GM21576 (cell line): ENCODE data around the gene SCYL1.

ENCODE experiments used
- ATAC-seq: cut with Tn5 transposase; IDR thresholded peaks from one replicate; pipeline ENCODE4 v1.9.1; 2021; ENCODE audit warnings: mild to moderate bottlenecking, moderate library complexity; ENCODE audit not compliant: unreplicated experiment

The SCYL1 gene

DNA sequence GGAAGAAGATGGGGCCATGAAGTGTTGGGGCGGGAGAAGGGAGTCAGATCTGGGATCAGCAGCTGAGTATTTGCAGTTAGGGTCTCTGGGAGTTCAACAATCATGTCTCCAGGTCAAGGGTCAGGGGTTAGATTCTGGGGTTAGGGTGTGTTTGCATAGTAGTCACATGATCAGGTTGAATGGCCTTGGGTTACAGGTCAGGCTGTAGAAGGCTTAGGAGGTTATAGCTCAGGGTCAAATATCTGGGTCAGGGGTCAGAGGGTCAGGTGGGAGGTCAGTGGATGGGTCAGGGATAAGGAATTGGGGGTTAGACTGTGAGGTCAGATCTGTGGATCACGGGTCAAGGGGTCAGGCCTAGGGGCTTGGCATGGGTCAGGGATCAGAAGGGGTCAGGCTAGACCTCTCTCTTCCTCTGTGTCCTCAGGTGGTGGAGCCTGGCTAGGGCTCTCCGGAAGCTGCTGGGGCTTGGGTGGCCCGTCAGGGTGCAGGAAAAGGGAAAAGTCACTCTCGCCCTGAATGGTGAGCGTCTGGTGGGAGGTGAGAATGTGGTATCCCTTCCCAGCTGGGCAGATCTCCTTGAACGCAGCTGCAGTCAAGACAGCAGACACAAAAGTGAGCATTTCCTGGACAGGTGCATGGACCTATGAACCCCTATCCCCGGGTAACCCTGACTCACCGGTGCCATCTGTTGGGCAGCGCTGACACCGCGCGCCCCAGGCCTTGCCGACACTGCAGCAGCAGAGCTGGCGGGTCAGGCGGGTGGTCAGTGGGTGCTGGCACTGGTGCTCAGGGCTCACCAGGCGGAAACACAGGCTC, 26.9 kb downstream of the SCYL1 start:
- no peak for ATAC-seq

DNA sequence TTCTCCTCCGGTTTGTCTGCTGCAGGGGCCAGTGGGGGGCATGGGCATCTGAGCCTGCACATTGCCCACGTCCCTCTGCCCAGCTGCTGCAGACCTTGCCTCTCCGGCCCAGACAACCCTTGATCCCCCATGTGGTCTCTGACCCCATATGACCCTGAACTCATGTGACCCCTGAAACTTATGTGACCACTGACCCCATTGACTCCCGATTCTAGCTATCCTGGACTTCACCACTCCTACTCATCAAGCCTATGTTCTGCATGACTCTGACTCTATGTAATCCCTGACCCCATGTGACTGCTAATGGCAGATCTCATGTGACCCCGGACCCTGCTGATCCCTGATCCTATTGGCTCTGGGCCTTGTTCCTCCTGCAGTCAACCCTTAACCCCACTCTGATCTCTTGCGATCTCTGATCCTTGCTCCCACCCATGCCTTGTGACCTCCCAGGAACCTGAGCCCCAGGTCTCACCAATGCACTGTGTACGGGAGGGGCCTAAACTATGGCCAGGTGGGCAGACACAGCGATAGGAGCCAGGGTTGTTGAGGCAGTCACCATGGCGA, 27.6 kb downstream of the SCYL1 start:
- ATAC-seq, result no peak

DNA sequence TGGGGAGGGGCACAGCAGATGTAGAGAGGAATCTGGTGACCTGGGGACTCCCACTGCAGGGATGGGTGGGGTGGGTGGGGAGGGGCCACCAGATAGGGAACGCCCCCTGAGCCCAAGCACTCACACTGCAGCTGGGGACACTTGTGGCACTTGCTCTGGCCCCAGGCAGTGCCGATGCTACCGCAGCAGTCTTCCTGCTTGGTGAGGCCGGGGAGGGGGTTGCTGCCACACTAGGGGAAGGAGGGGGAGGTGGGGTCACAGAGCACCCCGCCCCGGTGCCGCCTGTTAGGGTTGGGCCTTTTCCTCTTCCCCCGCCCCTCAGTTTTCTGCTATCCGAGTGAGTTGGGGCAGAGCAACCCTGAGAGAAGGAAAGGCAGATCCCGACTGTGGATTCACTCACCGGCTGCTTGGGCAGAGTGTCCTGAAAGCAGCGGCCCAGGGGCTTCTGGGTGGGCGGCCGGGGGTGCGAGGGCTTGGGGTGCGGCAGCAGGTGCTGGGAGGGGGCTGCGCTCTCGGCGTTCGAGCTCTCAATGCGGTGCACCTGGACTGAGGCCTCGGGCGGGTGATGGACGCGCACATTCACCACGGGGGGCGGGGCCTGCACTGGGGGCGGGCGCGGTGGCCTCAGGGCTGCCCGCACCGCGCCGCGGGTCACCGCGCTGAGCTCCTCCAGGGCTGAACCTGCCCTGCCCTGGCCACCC, 28.6 kb downstream of the SCYL1 start:
- ATAC-seq, result no peak

DNA sequence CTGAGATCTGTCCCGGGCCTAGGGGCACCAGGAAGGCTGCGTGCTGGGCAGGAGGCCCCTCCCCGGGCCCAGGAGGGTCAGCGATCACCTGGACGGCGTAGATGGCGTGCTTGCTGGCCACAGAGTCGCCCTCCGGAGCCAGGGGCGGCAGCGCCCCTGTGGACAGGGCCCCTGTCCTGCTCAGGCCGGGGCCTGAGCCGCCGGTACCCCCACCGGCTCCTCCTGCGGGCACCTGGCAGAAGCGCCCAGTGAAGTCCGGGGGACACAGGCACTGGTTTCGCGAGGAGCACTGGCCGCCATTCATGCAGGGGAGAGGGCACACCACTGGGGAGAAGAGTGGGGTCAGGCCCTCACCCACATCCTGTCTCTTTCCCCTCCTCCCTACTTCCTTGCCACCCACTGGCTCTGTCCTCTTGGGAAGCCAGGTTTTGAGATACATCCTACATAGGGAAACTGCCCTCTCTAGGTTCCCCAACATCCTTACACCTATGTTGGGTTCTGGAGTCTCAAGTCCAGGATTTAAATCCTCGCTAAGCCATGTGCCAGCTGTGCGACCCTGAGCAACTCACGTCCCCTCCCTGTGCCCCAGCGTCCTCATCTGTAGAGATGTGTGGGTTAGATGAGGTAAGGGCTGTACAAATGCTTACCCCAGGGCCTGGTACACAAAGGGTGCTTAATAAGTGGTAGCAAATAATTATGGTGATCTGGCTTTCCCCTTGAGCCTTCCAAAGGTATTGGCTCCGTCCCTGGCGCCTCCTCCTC, 29.4 kb downstream of the SCYL1 start:
- no peak for ATAC-seq

DNA sequence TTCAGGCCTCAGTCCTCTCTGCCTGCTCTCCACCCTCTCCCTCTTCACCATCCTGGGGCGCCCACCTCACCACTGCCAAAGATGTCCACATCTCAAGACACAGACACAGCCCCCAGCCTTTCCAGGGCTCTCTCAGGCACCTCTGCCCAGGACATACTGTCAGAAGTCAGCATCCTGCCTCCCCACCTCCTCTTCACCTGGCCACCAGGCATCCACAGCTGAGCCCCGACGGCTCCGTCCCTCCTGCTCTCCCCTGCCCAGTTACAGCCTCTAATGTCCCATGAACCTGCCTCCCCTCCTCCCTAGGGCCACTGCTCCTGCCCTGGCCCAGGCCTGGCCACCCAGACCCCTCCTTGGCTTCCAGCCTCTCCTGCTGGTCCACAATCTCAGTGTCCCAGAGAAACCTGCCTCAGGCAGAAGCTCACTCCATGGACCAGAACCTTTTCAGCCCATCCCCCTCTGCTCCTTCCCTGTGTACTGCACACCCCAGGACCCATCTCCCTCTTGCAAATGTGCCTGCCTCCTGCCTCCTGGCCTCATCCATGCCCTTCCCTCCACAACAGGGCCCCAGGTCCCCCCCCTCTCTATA, 30.1 kb downstream of the SCYL1 start:
- ATAC-seq, result no peak

DNA sequence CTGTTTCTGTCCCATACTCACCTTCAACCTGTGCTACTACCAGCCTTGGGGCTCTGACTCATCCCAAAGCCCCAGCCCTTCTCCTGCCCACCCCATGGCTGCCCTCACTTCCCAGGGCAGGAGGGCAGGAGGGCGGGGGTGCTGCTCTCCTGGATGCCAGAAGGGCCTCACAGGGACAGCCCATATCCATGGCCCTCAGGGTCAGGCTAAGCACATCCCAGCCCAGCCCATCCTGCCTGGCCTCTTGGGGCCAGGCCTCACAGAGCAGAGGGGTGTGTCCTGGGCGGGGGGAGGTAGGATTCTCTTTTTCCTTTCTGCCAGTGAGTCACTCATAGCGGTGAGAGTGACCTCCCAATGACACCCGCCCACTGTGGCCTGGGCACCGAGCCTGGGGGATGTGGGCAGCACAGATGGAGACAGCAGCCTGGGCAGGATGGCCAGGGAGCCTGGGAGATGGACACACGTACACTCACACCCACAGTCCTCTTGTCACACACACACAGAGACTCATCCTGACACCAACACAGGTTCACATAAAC, 30.9 kb downstream of the SCYL1 start:
- ATAC-seq, result no peak

DNA sequence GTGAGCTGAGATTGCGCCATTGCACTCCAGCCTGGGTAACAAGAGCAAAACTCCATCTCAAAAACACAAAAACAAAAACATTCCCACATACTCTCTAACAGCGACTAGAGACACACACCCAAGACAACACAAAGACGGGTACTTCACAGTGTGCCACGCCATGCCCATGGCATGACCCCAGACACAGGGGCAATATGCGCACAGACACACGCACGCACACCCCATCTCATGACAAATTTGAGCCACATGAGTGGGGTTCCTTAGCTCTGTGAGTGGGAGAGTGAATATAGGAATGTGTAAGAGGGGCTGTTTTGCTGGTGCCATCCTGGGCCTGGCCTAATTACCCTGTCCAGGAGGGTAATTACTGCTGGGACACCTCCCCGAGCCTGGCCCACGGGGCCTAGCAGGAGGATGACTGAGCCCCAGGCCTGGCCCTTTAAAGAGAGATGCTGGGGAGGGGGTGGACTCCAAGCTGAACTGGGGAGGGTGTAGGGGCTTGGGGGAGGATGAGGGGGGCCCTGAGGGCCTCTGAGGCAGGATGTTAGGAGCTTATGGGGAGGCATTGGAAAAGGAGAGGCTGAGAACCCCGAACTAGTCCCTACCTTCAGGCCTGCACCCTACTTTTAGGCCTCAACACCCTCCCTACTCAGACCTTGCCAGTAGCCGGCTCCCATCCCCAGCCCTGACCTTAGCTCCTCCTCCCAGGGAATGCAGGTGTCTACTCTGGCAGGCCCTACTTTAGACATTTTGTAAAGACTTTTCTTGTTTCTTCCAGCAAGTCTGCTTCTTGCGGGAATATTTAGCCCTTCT, 31.8 kb downstream of the SCYL1 start:
- ATAC-seq, result no peak

DNA sequence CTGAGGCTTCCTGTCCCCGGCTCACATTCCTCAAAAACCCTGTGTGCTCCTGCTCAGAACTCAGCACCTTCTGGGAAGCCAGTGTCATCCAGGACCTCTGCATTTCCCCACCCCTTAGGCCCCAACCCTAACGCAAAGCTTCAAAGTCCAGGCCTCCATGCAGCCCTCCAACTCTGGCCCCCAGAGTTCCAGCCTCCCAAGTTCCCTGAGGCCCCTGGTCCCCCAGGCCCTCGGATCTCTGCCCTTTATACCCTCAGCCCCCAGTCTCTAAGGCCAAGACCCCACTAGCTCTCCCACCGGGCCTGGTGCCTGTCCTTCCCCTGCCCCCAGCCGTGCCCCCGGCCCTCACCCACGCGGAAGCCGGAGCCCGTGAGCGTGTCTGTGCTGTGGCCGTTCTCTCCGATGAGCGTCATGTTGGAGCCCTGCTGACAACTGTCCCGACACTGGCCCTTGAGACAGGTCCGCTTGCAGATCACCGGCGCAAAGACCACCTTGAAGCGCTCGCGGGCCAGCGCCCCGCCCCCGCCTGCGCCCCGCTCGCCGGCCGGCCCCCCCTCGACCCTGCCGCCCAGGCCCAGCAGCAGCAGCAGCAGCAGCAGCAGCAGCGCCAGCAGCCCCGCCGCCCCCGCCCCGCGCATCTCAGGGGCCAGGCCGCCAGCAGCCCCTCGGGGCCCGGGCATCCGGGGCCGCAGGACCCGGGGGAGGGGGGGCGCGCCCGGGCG, 32.6 kb downstream of the SCYL1 start:
- ATAC-seq, result no peak

DNA sequence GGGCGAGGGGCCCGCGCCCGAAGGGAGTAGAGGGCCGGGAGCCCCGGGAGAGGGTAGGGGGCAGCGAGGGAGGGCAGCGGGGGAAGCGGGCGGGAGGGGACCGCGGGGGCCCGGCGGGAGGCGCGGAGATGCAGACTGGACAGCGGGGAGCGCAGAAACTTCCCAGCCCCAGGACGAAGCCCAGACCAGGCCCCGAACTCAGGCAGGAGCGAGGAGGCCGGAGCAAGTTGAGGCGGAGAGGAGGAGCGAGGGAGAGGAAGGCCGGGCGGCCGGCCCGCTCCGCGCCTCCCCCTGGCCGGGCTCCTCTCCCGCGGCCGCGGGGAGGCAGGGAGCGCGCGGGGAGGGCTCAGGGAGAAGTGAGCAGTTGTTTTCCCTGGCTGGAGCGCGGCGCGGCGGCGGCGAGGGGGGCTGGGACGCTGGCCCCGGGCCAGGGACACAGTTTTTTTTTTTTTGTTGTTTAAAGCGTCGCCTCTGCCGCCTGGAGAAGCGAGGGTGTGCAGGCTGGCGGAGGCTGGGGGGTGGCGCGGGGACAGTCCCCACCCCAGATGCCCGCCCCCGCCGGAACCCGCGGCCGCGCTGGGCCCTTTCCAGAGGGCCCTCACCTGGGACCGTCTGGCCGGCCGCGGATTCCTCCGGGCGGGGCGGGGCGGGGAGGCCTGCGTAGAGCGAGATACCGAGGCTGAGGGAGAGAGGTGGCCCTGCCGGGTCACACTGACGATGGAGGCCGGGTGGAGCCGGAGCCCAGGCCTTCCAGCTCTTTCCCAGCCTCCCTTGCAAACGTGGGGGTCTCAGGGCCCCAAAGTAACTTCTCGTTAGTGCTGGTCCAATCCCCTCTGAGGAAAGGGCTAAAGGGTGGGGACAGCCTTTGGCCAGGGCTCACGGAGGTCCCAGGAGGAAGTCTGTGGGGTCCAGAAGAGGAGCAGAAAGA, 33.4 kb downstream of the SCYL1 start, which contains the start of gene LTBP3:
TSS of gene LTBP3 (minus strand) at position 358 of the 928 bp plus-strand sequence. CDS start 400 bp downstream, outside the sequence.
- no peak for ATAC-seq

DNA sequence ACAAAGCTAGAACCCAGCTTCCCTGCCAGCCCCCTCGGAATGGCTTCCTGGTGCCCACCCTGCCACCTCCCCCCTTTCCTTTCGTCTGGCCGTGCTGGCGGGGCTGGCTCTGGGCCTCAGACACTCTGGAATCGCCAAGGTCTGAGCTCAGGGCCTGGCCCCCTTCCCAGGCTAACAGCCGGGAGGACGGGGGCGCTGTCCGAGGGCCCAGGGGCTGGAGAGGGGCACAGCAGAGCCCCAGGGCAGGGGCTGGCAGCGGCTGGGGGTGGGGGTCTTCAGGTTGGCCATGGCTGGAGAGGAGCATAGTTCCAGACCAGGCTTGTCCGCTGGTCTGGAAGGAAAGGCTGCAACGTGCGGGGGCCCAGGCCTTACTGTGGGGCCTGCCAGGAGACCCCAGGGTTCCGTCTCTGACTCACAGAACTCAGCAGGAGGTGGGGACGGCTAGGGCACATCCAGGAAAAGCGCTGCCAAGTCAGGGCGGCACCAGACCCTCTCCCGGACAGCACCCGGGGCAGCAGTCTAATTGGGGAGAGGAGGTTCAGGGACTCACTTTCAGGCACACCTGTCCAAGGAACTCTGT, 34.1 kb downstream of the SCYL1 start:
- ATAC-seq, result no peak

DNA sequence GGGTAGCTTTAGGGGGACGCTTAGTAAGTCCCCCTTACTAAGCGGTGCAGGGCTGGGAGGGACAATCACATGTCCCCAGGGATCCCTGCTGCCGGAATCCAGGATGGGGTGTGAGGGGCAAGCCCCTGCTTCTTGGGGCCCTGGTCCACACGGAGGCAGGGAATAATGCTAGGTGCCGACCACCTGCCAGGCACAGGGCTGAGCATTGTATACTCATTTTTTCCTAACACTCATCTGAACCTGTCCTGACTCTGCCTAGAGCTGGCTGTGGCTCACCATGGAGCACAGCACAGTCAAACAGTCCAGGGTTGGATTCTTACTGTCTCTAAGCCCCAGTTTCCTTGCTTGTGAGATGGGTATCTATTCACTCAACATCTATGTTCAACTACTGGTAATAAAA, 34.7 kb downstream of the SCYL1 start:
- no peak for ATAC-seq

DNA sequence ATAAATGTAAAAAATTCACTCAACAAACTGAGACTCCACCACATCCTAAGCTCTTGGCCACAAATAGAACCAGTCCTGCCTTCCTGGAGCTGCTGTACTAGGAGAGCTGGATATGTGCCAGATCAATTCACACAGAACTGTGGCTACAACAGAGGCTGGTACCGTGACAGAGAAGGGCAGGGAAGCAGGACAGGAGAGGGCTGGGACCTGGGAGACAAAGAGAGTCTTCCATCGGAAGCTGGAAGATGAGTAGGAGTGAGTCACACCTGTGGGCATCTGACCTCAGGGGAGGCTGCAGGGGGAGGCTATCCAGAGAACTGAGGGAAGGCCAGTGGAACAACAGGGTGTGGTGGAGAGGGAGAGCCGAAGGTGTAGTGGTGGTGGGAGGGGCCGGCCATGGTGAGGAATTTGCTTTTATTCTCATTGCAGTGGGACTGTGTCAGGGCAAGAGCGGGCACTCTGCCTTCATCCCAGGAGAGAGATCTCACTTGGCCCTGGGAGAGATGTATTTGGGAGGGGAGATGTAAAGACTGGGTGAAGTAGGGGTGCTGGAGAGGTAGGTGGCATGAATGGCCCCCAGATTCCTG, 35.2 kb downstream of the SCYL1 start:
- no peak for ATAC-seq

DNA sequence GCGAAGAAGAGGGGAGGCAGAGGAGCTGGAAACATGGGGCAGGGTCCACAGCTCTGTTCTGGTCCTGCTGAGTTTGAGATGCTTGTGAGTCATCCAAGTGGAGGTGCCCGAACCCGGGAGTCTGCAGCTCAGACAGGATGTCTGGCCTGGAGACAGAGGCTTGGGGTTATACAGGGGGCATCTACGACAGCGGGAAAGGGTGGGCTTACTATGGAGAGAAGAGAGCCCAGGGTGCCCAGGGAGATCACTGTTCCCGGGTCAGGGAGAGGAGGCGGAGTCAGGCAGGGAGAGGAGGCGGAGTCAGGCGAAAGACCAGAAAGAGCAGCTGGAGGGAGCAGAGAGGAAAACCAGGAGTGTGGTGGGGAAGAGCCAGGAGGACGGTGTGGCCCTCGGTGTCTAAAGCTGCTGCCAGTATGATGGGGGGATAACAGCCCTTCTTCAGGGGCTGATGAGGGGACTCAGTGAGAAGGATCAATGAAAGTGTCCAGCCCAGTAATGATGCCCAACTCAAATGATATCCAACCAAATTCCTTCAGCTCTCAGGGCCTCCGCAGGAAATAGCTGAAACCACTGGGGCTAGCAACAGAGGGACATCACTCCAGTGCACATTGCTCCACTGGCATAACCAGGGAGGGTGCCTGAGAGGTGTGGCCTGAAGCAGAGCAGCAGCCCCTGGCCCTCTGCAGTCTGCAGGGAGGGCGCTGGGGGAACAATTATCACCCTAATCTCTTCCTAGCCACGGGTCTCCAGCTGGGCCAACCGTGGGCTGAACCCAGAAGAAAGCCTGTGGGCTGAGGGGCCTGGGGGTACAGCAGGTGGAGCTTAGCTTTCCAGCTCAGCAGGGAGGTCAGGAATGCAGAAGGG, 35.9 kb downstream of the SCYL1 start:
- no peak for ATAC-seq

DNA sequence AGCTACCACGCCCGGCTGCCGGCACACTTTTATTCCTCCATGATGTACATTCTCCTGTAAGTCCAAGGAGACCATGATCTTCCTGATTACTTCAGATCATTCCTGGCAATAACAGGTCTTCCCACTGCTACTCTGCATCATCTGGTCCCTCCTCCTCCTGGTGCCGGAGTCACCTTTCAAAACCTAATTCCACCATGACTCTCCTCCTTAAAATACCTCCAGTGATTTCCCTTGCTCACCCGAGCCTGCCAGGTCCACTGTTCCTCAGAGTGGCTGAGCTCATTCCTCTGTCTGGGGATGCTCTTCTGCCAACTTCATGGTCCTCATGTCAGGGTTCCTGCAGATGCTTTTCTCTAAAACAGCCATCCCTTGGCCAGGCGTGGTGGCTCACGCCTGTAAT, 37.1 kb downstream of the SCYL1 start:
- no peak for ATAC-seq

DNA sequence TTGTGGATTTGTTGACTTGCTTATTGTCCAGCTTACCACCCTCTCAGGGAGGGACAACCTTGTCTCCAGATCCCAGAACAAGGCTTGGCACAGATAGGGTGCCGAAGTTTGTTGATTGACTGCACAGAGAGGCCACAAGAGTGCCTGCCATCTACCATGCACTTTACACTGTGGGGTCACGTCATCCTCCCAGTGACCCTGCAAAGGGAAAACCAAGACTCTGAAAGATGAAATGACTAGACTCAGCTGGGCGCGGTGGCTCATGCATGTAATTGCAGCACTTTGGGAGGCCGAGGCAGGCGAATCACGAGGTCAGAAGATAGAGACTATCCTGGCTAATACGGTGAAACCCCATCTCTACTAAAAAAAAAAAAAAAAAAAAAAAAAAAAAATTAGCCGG, 37.9 kb downstream of the SCYL1 start:
- no peak for ATAC-seq

DNA sequence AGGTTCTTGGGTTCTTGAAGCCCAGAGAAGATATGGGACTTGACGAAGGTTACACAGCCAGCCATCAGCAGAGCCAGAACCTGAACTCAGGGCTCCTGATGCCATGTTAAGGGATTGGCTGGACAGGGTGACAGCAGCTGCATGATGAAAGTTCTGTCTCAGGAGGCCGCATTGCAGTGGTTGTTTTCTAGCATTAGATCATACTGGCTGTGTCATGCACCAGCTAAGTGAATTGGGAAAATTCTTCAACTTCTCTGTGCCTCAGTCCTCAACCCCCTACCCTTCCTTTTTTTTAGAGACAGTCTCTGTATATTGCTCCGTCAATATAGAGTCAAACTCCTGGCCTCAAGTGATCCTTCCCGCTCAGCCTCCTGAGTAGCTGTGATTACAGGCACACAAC, 38.7 kb downstream of the SCYL1 start:
- no peak for ATAC-seq
